Stimulated activated naive CD4-positive, alpha-beta T cell (primary cell): ENCODE results near the gene NAT10.
"Not testable (repeated sequence)": the region's sequence is repeated elsewhere in the genome, so short reads cannot be mapped to it uniquely, and the experiment has no call there.

ENCODE experiments used
- DNase-seq, 6 experiments: peaks; one replicate each; lab custom pipeline; 2025; lab: John Stamatoyannopoulos, UW

Gene NAT10

DNA sequence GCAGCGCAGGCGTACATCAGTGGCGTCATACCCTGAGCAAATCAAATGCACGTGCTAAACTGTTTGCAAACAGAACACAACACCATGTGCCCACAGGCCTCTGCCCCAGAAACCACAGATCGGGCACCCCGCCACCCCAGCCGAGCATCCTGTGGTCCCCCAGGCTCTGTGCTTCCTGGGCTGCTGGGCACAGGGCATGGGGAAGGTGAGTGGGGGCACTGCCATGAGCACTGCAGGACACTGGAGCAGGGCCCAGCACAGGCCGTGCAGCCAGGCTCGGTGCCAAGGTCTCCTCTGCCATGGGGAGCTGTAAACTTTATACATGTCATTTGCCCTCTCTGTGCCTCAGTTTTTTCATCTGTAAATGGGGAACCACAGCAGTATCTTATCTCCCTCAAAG is 62.5 kb downstream of the NAT10 start:
- no peak for DNase-seq

DNA sequence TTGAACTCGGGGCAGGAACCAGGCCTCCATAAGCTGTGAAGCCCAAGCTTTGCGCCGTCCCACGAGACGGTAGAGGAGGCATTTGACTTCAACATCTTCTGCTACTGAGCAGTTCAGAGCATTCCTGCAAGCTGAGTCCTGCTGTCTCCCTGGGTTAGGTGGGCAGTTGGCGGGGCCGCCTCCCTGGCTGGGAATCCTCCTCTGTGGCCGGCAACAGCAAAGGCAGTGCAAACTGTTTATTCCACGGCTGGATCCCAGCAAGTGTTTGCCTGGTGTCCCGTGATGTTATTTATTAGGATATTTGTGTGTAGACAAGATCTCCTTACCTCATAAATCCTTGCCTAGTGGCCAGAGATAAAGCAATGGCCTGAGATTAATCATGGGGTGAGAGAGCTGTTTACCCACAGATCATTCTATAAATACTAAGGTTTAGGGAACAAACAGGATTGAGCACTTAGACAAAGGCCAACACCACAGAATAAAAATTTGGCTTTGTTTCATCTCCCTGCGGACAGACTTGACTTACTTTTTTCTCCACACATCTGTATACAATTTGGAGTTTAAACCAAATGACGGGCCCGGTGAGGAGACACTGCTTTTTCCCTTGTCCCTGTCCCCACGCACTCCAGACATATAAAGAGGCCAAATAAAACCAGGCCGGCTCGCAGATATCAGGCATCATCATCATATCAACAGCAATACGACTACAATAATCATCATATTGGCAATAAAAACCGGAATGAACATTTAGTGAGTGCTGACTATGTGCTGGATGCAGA is 63.4 kb downstream of the NAT10 start:
- DNase-seq: no peak

GRCh38 chr11:34169686-34170085 is 64.3 kb downstream of the NAT10 start:
- DNase-seq: no peak

GRCh38 chr11:34173050-34173449 is 67.6 kb downstream of the NAT10 start:
- DNase-seq: no peak

DNA sequence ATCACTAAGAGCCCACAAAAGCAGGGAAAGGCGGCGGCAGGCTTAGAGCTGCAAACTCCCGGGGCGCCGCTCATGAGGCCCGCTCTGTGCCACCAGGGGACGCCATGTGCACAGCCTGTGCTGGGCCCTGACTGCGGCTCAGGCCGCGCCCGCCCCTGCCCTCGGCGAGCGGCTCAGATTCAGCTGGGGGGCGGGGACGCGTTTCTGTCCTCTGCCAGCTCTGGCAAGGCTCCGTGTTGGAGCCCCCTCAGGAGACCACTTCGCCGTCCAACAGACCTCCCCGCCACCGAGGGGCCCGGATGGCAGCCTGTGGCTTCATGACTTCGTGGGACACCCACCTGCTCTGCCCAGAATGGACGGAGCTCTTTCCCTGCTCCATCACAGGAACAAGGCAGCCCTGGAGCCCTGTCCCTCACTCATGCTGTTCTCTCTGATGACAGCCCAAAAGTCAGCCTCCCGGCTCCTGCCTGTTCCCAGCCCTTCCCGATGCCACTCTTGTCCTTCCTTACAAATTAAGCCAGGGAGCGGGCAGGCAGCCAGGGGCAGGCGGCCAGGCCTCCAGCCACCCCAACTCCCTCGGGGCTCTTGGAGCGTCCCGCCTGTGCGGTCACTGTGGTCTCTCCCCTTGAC is 69.1 kb downstream of the NAT10 start:
- DNase-seq: peak; percentile 49 to 76 (median 65)

DNA sequence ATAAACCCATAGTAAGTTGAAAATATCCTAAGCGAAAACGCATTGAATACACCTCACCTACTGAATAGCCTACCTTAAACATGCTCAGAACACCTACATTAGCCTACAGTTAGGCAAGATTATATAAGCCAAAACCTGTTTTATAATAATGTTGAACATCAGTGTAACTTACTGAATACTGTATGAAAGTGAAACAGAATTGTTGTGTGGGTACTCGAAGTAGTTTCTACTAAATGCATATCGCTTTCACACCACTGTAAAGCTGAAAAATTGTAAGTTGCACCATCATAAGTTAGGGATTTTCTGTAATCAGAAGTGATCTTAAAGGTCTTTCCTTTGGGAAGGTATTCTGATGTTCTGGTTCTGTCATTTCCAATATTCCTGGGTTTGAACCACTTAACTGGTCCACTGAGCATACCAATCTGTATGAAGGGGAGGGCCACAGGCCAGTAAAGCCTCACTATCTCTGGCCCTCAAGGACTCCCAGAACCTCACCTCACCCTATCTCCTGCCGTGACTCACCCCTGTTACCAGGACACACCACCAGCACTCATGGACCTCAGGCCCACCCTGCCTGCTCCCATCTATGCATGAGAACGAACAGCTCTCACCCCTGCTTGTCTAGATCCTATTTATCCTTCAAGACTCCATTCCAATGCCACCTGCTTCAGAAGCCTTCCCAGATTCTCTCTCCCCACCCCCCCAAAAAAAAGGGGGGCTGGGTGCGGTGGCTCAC is 70.0 kb downstream of the NAT10 start:
- DNase-seq: no peak

- DNase-seq: no peak
Measured at GRCh38 chr11:34176751-34177209, 71.4 kb downstream of the NAT10 start.

- no peak for DNase-seq
Measured at GRCh38 chr11:34178209-34178821, 72.9 kb downstream of the NAT10 start.

GRCh38 chr11:34179026-34179675 is 73.7 kb downstream of the NAT10 start:
- DNase-seq: no peak

GRCh38 chr11:34180040-34180813 is 74.8 kb downstream of the NAT10 start:
- DNase-seq: no peak

DNA sequence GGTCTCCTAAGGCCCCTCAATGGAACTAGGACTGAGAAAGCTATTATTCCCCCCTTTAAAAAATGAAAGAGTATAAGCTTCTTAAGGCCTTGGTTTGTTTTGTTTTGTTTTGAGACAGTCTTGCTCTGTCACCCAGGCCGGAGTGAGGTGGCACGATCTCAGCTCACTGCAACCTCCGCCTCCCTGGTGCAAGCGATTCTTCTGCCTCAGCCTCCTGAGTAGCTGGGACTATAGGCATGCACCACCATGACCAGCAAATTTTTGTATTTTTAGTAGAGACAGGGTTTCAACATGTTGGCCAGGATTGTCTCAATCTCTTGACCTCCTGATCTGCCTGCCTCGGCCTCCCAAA is 75.4 kb downstream of the NAT10 start:
- not testable (repeated sequence) for DNase-seq

DNA sequence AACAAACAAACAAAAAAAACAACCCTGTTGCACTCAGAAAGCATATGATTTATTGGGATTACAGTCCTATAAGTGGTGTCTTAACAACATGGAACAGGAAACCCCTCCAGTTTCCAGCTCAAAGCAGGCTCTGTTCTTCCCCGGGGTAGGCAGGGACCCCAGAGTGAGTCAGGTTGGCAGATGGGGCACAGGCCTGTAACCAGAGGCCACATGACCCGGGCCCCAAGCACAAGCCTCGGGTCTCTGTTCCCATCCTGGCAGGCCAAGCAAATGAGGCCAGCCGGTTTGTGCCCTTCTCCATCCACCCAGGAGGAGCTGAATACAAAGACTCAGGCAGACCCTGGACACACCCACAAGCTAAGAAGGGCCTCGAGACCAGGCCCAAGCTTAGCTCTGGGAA is 75.8 kb downstream of the NAT10 start:
- DNase-seq: no peak

DNA sequence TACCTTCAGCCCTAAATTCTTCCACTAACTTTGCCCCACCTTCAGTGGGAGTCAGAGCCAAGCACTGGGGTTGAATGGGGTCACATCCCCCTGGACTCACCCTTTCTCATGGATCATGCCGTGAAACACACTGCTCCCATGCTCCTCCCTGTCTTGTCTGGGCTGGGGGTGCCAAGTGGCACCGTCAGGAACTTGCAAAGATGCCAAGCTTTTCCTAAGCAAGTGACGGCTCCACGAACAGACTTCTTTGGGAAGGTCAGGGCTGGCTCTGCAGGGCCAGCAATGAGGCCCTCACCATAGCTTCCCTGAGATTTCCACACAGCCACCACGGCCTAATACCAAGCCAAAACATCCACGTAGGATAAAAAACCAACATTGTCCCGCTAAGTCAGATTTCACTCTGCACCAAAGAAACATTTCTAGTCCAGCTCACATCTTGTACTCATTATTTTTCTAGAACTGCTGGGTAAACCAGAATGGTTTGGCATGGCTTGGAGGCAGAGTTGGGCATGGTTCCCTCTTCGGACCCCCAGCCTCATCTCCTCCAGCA is 76.5 kb downstream of the NAT10 start:
- no peak for DNase-seq

DNA sequence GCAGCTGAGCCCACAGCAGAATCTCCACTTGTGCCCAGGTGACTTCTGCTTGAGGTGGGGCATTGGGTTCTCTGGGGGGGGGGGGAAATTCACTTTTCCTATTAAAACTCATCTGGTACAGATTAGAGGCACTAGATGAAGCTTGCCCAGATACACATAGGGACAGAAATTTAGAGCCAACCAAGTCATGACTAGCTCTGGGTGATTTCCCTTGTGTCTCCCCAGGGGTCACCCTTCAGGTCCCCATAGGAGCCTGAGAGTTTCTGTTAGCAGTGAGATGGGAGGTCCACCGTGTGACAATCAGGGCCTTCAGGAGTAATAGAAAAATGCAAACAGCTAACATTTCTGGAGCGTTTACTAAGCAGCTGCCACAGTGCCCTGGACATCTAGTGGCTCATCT is 77.0 kb downstream of the NAT10 start:
- DNase-seq: no peak

- no peak for DNase-seq
Measured at GRCh38 chr11:34182921-34183685, 77.7 kb downstream of the NAT10 start.

DNA sequence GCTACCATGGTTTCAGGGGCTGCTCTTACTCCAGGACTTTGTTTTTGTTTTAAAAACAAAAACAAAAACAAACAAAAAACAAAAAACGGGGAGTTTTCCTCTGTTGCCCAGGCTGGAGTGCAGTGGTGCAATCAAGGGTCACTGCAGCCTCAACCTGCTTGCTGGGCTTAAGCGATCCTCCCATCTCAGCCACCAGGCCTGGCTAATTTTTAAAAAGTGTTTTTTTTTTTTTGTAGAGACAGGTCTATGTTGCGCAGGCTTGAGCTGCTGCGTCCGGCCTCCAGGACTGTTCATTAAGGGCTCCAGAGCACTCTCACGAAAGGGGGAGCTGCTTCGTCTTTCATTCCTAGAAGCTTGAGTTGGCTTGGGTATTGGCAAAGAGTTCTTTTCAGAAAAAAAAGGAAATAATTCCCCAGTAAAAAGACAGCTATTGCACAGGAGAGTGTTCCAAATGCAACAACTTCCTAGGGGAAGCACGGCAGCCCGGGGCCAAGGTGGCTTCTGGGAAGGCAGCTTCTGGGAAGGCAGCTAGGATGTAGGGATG is 78.5 kb downstream of the NAT10 start:
- DNase-seq: no peak

- no peak for DNase-seq
Measured at GRCh38 chr11:34184505-34185015, 79.1 kb downstream of the NAT10 start.

GRCh38 chr11:34185926-34186841 is 80.8 kb downstream of the NAT10 start:
- no peak for DNase-seq

DNA sequence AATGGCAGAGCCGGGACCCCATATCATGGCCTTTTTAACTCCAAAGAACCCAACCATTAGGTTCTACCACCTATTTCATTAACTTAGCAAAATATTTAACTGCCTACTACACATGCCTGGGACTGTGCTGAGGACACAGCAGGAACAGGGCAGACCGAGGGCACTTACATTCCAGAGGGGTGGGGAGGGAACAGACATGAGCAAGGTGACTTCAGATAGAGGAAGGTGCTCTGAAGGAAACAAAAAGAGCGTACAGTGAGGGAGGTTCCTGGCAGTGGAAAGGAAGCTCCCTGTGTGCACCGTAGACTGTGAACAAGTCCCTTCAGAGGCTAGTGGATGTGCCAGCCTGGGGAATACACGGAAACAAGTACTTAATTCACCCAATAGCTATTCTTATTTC is 82.8 kb downstream of the NAT10 start:
- DNase-seq: no peak
